GM12872 (cell line): Measurements from ENCODE around the gene MRPL12.

Experiments
- CTCF ChIP-seq: IDR thresholded peaks from 3 replicates; pipeline ENCODE4 v1.5.1; 2011; ENCODE audit warnings: low read depth, mild to moderate bottlenecking, low read length, moderate library complexity; ENCODE audit not compliant: insufficient read depth

The MRPL12 gene

GRCh38 chr17:81696218-81696941 is 6.8 kb upstream of the MRPL12 start:
- TF ChIP-seq CTCF: no peak

GRCh38 chr17:81697261-81698044 is 5.7 kb upstream of the MRPL12 start:
- TF ChIP-seq CTCF: no peak

- TF ChIP-seq CTCF: no peak
Measured at GRCh38 chr17:81700353-81701287, 2.5 kb upstream of the MRPL12 start.

GRCh38 chr17:81701288-81702071 is 1.7 kb upstream of the MRPL12 start:
- TF ChIP-seq CTCF: no peak

- no peak for TF ChIP-seq CTCF
Measured at GRCh38 chr17:81703747-81704654, 834 bp downstream of the MRPL12 start.

GRCh38 chr17:81705518-81706231 is 2.5 kb downstream of the MRPL12 start:
- TF ChIP-seq CTCF: no peak
